Tibial nerve (tissue), 4 donors: ENCODE measurements around the gene PIP5K1C.

Experiments
- EP300 ChIP-seq, 2 donors: sonication (generic); formaldehyde crosslinking; IDR thresholded peaks; one replicate each; pipeline ENCODE4 v1.6.1; 2017; ENCODE audit warnings: antibody characterized with exemption in 2 of 2, mild to moderate bottlenecking in 1 of 2
- POLR2A ChIP-seq, 2 donors: fragments of 450-650 bp; IDR thresholded peaks; one replicate each; pipeline ENCODE4 v1.6.1; 2017; ENCODE audit warnings: antibody characterized with exemption in 2 of 2, mild to moderate bottlenecking in 2 of 2, moderate library complexity in 2 of 2
- TF ChIP-seq, protein P1 (sequence below), 5 experiments: fragments of 200-600 bp in 3 of 5; fragments of 450-650 bp in 2 of 5; sonication (generic) in 3 of 5; IDR thresholded peaks; one replicate each; pipeline ENCODE4 v1.5.1; 2016 to 2019; ENCODE audit warnings: antibody characterized with exemption in 5 of 5, mild to moderate bottlenecking in 3 of 5, moderate library complexity in 2 of 5

GRCh38 chr19:3653081-3653795, 47.0 kb downstream of the PIP5K1C start:
- TF ChIP-seq, protein P1, sequence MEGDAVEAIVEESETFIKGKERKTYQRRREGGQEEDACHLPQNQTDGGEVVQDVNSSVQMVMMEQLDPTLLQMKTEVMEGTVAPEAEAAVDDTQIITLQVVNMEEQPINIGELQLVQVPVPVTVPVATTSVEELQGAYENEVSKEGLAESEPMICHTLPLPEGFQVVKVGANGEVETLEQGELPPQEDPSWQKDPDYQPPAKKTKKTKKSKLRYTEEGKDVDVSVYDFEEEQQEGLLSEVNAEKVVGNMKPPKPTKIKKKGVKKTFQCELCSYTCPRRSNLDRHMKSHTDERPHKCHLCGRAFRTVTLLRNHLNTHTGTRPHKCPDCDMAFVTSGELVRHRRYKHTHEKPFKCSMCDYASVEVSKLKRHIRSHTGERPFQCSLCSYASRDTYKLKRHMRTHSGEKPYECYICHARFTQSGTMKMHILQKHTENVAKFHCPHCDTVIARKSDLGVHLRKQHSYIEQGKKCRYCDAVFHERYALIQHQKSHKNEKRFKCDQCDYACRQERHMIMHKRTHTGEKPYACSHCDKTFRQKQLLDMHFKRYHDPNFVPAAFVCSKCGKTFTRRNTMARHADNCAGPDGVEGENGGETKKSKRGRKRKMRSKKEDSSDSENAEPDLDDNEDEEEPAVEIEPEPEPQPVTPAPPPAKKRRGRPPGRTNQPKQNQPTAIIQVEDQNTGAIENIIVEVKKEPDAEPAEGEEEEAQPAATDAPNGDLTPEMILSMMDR (IDR thresholded peaks at IDR 0.05), result no peak
- TF ChIP-seq EP300 (IDR thresholded peaks at IDR 0.05) (no peak), POLR2A (IDR thresholded peaks at IDR 0.05) (no peak)
